GM12875 (cell line): ENCODE data around the gene CASZ1.

Source experiments
- H3K4me3 ChIP-seq: one replicate; pipeline ENCODE4 v1.5.1; 2011; ENCODE audit warnings: low read depth, low read length, control low read depth
- TF ChIP-seq, protein P1 (sequence below): IDR thresholded peaks from 2 replicates; pipeline ENCODE4 v1.5.1; 2011; ENCODE audit warnings: low read depth, mild to moderate bottlenecking, control low read depth, inconsistent platforms, low read length, moderate library complexity, borderline replicate concordance; ENCODE audit not compliant: insufficient read depth

CASZ1 gene

DNA sequence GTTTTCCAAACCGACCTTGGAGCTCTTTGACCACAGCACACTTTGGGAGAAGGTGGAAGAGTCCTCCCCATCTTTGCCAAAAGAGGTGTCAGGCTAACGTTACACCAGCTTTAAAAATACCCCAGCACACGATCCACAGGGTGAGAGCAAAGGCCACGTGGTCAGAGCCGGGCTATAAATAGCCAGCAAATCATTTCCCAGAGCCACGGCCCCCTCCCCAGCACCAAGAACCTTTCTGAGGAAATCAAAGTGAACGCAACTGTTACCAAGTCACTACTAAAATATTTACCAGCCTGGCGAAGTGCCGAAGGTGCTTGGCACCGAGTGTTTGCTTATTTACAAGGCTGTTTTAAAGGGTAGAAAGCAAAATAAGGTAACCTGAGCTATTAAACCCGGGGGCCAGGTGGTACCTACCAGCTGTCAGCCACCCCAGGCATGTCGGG is 72.4 kb downstream of the CASZ1 start:
- TF ChIP-seq, protein P1, sequence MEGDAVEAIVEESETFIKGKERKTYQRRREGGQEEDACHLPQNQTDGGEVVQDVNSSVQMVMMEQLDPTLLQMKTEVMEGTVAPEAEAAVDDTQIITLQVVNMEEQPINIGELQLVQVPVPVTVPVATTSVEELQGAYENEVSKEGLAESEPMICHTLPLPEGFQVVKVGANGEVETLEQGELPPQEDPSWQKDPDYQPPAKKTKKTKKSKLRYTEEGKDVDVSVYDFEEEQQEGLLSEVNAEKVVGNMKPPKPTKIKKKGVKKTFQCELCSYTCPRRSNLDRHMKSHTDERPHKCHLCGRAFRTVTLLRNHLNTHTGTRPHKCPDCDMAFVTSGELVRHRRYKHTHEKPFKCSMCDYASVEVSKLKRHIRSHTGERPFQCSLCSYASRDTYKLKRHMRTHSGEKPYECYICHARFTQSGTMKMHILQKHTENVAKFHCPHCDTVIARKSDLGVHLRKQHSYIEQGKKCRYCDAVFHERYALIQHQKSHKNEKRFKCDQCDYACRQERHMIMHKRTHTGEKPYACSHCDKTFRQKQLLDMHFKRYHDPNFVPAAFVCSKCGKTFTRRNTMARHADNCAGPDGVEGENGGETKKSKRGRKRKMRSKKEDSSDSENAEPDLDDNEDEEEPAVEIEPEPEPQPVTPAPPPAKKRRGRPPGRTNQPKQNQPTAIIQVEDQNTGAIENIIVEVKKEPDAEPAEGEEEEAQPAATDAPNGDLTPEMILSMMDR: no peak
- H3K4me3 ChIP-seq: no peak overlapping the region

DNA sequence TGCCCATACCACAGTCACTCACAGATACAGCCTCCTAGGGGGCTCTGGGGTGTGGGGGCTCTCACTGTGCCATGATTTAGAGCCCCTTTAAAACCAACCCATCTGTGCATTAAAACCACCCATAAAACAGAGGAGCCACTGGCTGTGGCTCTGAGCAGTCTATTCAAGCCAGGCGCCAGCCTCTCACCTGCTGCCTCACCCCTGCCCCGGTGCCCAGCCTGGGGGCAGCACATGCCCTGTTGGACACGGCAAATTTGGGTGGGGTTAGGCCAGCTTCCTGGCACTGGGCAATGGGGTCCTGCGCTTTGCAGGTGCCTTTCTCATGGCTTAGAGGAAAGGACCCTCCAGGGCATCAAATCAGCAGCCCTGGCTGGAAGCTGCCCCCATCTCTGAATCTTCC is 73.1 kb downstream of the CASZ1 start:
- H3K4me3 ChIP-seq: no peak overlapping the region
- TF ChIP-seq, protein P1: no peak

DNA sequence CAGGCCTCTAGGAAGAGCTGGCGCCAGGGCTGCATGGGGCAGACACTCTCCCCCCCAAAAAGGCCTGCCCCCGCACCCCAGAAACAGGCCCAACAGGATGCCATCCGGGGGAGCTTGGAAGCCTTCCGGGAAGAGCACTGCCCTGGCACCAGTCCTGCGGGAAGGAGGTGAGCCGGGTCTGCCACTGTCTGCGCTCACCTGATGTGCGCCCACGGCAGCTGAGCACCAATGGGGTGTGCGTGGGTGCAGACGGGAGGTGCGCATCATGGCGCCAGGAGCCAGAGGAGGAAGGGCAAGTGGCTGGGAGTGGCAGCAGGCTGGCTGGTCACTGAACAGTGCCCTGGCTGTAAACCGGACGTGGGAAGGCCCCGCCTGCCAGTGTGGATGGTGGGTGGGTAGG is 73.6 kb downstream of the CASZ1 start:
- H3K4me3 ChIP-seq: no peak overlapping the region
- TF ChIP-seq, protein P1: no peak

DNA sequence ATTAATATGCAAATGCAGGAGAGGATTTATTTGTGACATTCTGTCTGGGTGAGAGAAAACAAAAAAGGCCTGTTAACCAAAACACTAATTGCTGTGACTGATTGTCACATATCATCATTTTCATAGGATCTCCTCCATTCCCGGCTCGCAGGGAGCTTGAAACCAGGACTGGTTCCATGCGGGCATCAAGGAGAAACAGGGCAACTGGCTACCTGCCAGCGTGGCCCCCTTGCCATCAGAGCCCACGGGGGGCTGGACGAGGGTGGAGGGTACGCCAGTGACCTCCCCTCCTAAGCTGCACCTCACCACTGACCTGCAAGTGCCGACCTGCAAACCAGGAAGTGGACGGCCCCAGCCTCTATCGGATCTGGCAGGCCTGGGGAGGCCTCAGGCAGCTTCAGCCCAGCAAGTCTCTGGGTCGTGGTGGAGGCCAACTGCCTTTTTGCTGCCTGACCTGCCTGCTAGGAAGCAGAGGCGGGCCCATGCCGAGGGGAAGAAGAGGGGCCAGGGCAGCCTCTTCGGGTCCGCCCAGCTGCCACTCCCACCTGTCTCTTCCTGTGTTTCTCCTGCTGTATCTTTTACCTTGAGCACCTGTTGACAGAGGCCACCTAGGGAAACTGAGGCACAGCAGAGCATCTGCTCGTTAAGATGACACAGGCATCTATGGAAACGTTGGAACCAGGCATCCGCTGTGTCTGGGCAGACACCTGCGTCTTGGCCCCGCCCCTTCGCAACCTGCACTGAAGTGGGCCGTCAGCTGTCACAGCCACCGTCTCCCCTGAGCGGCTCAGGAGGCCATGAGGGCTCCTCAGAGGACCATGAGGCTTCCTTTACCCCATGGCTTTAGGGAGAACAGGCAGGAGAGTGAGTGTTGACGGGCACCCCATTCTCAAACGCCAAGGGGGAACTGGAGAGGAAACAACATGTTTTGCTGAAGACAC is 74.8 kb downstream of the CASZ1 start:
- TF ChIP-seq, protein P1: no peak
- H3K4me3 ChIP-seq: no peak overlapping the region

DNA sequence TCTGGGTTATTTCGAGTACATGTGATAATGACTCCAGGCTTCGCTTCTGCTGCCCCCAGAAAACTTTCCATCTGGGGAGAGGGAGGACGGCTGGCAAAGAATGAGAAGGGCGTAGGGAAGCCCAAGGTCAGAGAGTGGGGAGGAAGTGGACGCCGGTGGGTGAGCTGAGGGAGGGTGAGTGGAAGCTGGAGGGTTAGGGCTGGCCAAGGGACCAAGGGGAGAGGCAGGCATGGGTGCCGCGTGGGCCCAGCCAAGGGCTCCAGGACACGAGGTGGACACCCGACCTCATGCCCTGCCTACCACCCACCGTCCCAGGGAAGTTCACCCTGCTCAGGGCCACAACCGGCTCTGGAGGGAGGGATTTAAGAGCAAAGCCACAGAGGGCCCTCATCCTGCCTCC is 75.8 kb downstream of the CASZ1 start:
- H3K4me3 ChIP-seq: no peak overlapping the region
- TF ChIP-seq, protein P1: no peak

DNA sequence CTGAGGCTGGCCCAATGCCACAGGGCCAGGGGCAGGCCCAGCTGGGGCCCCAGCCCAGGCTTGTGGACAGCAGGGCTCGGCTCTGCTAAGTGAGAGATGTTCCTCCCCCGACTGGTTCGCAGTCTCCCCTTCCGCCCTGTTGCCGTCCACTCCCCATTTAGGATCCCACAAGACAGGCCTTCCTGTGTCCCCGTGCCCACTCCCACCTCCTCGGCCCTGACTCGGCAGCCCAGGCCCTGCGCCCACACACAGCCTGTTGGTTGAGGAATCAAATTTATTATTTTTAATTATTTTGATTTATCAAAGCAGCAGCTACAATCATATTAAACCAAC is 78.4 kb downstream of the CASZ1 start:
- TF ChIP-seq, protein P1: no peak
- H3K4me3 ChIP-seq: no peak overlapping the region
